HG03342 (cell line): ENCODE data around the gene FNDC3B.

Experiments used
- ATAC-seq: cut with Tn5 transposase; IDR thresholded peaks from one replicate; pipeline ENCODE4 v1.9.1; 2021; ENCODE audit warnings: mild to moderate bottlenecking, moderate library complexity; ENCODE audit not compliant: unreplicated experiment

Gene FNDC3B

GRCh38 chr3:172375206-172375850 is 335.9 kb downstream of the FNDC3B start:
- no peak for ATAC-seq

- no peak for ATAC-seq
Observed at GRCh38 chr3:172376402-172376801, 337.0 kb downstream of the FNDC3B start.

GRCh38 chr3:172376881-172377280 is 337.5 kb downstream of the FNDC3B start:
- no peak for ATAC-seq

- no peak for ATAC-seq
Observed at GRCh38 chr3:172378439-172378838, 339.1 kb downstream of the FNDC3B start.

- no peak for ATAC-seq
Observed at GRCh38 chr3:172379372-172379771, 340.0 kb downstream of the FNDC3B start.

- ATAC-seq: no peak
Observed at GRCh38 chr3:172380632-172381031, 341.3 kb downstream of the FNDC3B start.

GRCh38 chr3:172383306-172383796 is 344.0 kb downstream of the FNDC3B start:
- no peak for ATAC-seq

- no peak for ATAC-seq
Observed at GRCh38 chr3:172384836-172385235, 345.5 kb downstream of the FNDC3B start.

- ATAC-seq: no peak
Observed at GRCh38 chr3:172387728-172388127, 348.4 kb downstream of the FNDC3B start.

GRCh38 chr3:172388412-172389078 is 349.2 kb downstream of the FNDC3B start:
- ATAC-seq: no peak

GRCh38 chr3:172390792-172391191 is 351.4 kb downstream of the FNDC3B start:
- ATAC-seq: no peak

- no peak for ATAC-seq
Observed at GRCh38 chr3:172391592-172392302, 352.4 kb downstream of the FNDC3B start.

- ATAC-seq: no peak
Observed at GRCh38 chr3:172394692-172395091, 355.3 kb downstream of the FNDC3B start.

- no peak for ATAC-seq
Observed at GRCh38 chr3:172396400-172396799, 357.0 kb downstream of the FNDC3B start.

- ATAC-seq: no peak
Observed at GRCh38 chr3:172397716-172398405, 358.5 kb downstream of the FNDC3B start.

- ATAC-seq: no peak
Observed at GRCh38 chr3:172398484-172398883, 359.1 kb downstream of the FNDC3B start.

GRCh38 chr3:172402090-172402489 is 362.7 kb downstream of the FNDC3B start:
- no peak for ATAC-seq

GRCh38 chr3:172402892-172403643 is 363.7 kb downstream of the FNDC3B start:
- ATAC-seq: no peak

GRCh38 chr3:172404237-172404962 is 365.0 kb downstream of the FNDC3B start:
- ATAC-seq: no peak

GRCh38 chr3:172405914-172406313 is 366.5 kb downstream of the FNDC3B start:
- no peak for ATAC-seq
